Endometrium (tissue), 2 donors: ENCODE results near the gene EPHA10.
A peak's percentile ranks its signal among the peaks of the same experiment; 100 is the strongest.
"Not testable (repeated sequence)": the region's sequence is repeated elsewhere in the genome, so short reads cannot be mapped to it uniquely, and the experiment has no call there.

Source experiments
- FAIRE-seq: peaks from 2 replicates; lab custom pipeline; 2012; peaks lifted over from hg19 to GRCh38; lab: Jason Lieb, UNC
- donor health status: control.
- donor health status: control.

EPHA10 gene

GRCh38 chr1:37716321-37716720 is 48.6 kb downstream of the EPHA10 start:
- FAIRE-seq, result no peak

- FAIRE-seq, result no peak
These were observed 50.2 kb downstream of the EPHA10 start for GRCh38 chr1:37714689-37715088.

GRCh38 chr1:37714226-37714625 is 50.7 kb downstream of the EPHA10 start:
- FAIRE-seq, result no peak

- FAIRE-seq, result no peak
These were observed 56.4 kb downstream of the EPHA10 start for GRCh38 chr1:37708471-37708870.

- no peak for FAIRE-seq
These were observed 59.5 kb downstream of the EPHA10 start for GRCh38 chr1:37705399-37705798.

GRCh38 chr1:37704966-37705365 is 60.0 kb downstream of the EPHA10 start:
- FAIRE-seq, result no peak

GRCh38 chr1:37703061-37703460 is 61.9 kb downstream of the EPHA10 start:
- FAIRE-seq, result no peak

- no peak for FAIRE-seq
These were observed 63.9 kb downstream of the EPHA10 start for GRCh38 chr1:37701051-37701450.

- no peak for FAIRE-seq
These were observed 65.8 kb downstream of the EPHA10 start for GRCh38 chr1:37699147-37699546.

- FAIRE-seq, result no peak
These were observed 67.2 kb downstream of the EPHA10 start for GRCh38 chr1:37697737-37698136.

GRCh38 chr1:37697090-37697489 is 67.8 kb downstream of the EPHA10 start:
- FAIRE-seq, result no peak

GRCh38 chr1:37692834-37693175 is 72.1 kb downstream of the EPHA10 start:
- FAIRE-seq, result no peak

- peak; percentile 68 for FAIRE-seq
These were observed 72.7 kb downstream of the EPHA10 start, which contains the start of gene CDCA8 for GRCh38 chr1:37692078-37692833. CDCA8 (plus strand) TSS chr1:37692516; CDS start chr1:37692691, 175 bp downstream.

GRCh38 chr1:37691497-37692077 is 73.3 kb downstream of the EPHA10 start:
- FAIRE-seq, result no peak

- FAIRE-seq, result no peak
These were observed 76.0 kb downstream of the EPHA10 start for GRCh38 chr1:37688926-37689325.

- FAIRE-seq, result not testable (repeated sequence)
These were observed 77.2 kb downstream of the EPHA10 start for GRCh38 chr1:37687764-37688163.

- no peak for FAIRE-seq
These were observed 79.2 kb downstream of the EPHA10 start for GRCh38 chr1:37685722-37686121.

- FAIRE-seq, result not testable (repeated sequence)
These were observed 80.7 kb downstream of the EPHA10 start for GRCh38 chr1:37684182-37684581.

GRCh38 chr1:37682334-37682987 is 82.5 kb downstream of the EPHA10 start:
- FAIRE-seq, result peak; percentile 90

GRCh38 chr1:37680933-37681332 is 84.0 kb downstream of the EPHA10 start:
- no peak for FAIRE-seq

GRCh38 chr1:37677808-37678207 is 87.1 kb downstream of the EPHA10 start:
- FAIRE-seq, result no peak

- no peak for FAIRE-seq
These were observed 87.8 kb downstream of the EPHA10 start for GRCh38 chr1:37677143-37677439.

- peak; percentile 93 for FAIRE-seq
These were observed 88.4 kb downstream of the EPHA10 start for GRCh38 chr1:37676281-37677142.
